ENCODE measurements around the gene SGCD.

Gene SGCD

DNA sequence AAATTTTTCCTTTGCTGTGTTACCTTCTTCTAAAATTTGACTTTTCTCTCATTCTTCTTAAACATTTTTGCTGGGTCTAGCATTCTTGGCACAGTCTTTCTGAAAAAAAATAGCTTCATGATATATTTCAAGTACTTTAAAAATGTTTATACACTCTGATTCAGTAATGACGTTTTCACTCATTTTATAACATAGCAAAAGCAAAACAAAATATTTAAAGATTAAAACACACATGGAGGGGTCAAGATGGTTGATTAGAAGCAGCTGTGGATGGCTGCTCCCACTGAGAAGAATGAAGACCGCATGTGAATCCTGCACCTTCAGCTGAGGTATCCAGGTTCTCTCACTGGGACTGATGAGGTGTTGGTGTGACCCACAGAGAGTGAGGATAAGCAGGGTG lies 188.2 kb downstream of the SGCD start:
- no peak for DNase-seq (ENCODE audit: low spot score)

DNA sequence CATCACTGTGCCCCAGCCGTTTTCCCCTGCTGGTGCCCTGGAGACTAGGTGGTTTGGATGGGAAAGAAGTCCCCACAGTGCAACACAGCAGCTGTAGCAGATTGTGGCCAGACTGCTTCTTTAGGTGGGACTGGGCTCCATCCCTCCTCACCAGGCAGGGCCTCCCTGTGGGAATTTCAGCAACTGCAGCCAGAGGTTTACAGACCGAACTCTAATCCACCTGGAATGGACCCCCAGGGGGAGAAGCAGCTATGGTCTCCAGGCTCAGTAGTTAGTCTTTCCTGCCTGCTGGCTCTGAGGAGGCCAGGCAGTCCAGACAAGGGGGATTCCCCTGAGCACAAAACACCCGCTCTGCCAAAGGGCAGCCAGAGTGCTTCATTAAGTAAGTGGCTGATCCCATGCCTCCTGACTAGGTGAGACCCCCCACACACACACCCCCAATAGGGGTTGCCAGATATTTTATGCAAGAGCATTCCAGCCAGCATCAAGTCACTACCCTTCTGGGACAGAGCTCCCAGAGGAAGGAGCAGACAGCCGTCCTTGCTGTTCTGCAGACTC lies 188.9 kb downstream of the SGCD start:
- DNase-seq (ENCODE audit: low spot score) = no peak

DNA sequence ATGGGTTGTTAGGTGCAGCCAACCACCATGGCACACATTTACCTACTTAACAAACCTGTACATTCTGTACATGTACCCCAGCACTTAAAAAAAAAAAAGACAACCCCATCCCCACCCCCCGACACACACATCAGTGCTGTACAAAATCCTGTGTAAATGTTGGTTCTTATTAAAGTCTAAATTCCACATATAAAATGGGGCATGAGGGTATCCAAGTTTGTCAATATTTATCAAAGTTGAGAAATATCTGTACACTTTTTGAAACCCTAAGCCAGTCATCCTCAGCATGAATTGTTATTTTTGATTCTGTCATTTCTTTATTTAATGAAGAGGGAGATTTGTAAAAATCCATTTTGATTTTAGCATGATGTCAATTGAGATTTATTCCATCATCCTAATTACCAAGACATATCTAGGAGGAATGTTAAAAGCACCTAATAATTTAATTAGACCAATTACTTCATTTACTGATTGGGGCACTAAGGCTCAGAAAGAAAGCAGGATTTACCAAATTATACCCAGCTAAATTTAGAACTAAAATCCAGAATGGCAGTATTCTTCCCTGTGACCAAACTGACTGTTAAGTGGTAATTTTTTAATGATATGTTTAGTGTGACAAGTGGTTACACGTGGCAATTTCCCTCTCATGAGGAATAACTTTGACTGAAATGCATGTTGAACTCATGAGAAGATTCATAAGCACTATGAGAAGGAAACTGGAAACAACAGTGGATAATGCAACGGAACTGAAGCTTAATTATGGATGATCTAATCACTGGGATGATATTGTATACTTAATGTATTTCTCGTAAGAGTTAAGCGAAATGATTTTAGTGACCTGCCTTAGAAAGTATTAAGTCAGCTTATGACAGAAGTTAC lies 195.9 kb downstream of the SGCD start:
- no peak for DNase-seq (ENCODE audit: low spot score)

DNA sequence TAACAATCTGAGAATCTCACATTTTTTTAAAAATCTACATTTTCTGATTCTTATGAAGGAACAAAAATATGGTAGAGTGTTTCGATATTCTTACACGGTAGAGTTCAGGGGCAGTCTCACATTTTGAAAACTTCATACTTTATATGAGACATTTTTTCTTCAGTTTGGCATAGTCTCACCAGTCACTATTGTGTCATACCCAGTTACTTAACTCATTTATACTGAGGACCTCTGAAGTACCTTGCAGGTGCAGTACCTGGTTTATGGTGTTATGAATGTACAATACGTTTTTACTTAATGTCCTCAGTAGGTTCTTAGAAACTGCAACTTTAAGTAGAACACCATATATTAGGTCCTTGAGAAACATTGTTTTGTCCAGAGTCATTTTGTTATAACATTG lies 196.6 kb downstream of the SGCD start:
- DNase-seq (ENCODE audit: low spot score) = no peak

DNA sequence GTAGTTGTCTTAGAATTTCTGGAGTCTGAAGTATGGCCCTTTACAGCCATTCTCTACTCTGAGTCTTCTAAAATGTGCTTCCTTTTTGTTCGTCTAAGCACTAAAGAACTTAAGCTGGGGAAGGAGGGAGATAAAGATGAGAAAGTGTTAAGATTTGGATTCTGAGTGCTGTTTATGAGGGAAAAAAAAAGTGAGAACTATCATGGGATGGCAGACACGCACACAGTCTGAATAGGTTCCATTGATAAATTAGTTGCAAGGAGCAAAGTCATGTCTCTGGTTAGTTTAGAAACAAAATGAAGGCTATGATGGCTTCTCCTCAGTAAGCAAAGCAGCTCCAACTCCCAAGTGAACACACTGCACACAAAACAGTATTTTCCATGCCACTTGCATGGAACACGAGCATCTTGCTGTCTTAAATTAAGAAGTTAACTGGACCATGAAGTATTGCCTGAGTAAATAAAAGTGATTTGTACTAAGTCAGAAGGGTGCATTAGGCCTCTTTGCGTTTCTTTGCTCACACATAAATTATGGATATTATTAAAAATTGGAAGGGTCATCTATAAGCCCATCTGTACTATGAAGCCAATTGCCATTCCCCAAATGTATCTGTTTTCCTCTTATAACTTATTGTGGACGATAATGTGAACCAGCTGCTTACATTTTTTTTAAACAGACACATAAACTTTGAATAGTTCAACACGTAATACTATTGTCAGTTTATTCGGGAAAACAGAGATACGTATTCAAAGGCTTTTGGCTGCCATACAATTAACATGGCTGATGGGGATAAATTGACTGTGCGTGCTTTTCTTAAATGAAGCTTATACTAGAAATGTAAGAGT lies 199.3 kb downstream of the SGCD start:
- no peak for DNase-seq (ENCODE audit: low spot score)

DNA sequence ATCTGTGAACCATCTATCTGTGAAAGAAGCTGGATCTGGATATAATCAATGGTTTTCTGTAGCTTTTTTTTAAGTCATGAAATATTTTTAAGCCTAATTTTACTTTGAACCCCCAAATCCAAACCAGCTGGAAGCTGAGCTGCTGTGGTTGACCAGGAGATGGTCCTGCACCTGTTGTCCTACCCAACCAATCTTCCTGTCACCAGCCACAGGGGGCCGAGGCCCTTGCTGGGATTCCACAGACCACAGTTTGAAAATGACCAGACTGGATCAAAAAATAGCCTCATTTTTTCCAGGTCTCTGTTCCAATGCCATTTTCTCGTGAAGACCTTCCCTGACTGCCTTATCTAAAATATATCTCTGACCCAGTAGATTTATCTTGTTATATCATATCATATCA lies 200.6 kb downstream of the SGCD start:
- no peak for DNase-seq (ENCODE audit: low spot score)

DNA sequence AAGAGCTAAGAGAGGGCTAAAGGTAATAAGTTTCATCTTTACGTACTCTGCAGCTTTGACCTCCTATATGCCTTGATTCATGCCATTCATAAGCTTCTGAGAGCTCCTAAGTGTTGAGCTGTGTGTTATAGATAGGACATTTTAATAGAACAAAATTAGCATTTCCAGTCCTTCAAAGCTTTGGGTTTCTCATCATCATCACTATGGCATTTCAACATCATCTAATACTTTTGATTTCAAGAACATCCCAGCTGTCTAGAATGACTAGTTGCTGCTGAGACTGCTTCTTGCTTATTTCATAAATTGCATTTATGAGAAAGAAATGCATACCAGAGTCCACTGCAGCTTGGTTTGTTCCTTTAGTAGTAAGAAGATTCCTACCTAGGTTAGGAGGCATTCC lies 201.7 kb downstream of the SGCD start:
- DNase-seq (ENCODE audit: low spot score) = no peak

DNA sequence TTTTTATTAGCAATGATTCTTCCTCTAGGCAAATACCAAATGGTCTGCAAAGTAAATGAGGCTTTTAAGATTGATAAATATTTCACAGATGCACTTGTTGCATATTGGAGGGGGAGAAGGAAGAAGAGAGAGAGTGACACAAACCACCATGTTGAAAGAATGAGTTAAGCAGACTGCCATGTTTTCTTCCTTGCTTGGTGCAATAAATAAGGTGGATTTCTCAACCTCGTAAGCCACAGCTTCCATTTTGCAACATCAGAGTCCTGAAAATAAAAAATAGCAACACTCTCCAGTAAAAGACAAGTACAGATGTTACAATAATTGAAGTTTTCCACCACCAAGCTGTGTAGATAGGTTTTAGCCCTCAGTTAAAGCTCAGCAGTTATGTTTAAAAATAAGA lies 202.9 kb downstream of the SGCD start:
- no peak for DNase-seq (ENCODE audit: low spot score)

DNA sequence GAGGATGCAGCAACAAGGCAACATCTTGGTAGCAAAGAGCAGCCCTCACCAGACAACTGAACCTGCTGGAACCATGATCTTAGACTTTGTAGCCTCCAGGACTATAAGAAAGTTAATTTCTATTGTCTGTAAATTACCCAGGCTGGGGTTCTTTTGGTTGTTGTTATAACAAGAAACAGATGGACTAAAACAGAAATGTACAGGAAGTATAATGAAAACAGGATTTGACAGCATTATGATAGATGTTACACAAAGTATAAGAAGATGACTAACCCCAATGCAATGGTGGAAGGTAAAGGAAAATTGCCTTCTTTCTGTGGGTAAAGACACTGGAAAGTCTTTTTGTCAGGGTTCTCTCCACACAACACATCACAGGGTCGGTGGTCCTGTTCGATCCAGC lies 204.2 kb downstream of the SGCD start:
- DNase-seq (ENCODE audit: low spot score) = no peak

DNA sequence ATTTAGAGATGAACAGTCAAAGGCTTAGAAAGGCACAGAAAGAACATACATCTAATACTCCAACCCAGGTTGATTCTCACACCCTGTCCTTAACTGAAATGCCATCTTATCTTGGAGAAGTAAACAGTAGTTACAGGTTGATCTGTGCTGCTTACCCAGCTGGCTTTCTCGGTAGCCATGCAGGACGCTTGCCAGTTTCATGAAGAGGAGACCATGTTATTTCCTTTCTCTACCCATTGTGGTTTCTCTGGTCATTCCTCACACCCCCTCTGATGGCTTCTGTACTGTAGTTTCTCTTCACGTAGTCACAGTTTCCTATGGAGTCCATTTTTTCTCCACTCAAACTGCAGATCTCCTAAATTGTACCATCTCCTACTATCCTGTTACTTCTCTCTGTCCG lies 206.0 kb downstream of the SGCD start:
- DNase-seq (ENCODE audit: low spot score) = no peak

DNA sequence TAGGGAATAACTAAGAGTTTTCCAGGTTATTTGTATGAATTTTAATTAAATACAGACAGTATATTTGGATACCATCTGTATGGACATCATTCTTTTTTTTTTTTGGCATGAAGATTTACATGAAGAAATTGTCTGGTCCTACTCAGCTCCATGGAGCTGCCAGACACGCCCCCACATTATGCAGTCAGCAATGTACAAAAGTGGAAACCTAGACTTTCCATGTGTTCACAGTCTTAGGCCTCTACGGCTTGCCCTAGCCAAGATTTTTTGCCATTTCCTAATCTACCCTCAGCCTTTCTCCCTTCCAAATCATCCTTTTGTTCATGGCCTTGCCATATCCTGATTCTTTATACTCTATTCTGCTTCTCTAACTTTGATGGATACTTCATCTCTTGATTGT lies 207.1 kb downstream of the SGCD start:
- no peak for DNase-seq (ENCODE audit: low spot score)

DNA sequence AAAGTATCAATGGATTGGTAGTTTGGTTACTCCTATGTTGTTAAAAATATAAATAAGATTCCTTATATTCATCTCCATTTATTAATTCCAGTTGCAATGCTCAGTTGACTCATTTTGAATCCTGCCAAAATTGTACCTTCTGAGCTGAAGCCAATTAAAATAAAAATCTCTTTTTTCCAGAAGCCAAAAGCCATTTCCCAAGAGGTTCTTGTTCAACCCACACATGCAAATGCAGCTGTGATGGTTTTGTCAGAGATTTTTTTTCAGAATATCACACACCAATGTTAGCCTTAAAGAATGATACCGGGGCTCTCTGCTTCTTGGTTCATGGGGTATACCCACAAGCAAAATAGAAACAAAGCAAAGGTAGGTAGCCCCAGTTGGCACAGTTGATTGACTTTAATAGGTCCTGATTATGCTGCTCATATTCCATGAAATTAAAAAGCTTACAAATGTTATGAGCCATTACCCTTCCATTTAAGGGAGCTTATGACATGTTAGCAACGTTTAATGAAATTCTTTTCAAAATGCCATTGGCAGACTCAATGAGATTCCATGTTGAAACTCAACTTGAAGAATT lies 208.0 kb downstream of the SGCD start:
- no peak for DNase-seq (ENCODE audit: low spot score)

DNA sequence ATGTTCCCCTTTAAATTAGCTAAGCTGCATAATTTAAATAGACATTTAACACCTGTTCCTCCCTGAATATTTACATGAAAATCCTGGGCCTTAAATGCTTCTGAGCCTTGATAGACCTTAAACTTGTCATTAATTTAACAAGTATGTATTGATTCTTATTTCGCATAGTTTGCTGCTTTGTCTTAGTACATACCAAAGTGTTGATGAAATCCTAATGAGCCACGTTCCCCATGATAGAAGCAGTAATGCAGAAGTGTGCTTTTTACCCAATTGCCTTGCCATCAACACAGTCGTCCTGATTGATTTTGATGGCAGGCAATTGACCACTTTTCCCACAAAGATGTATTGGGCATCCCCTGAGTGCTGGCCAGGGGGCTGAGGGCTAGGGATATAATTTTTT lies 213.5 kb downstream of the SGCD start:
- DNase-seq (ENCODE audit: low spot score) = no peak

DNA sequence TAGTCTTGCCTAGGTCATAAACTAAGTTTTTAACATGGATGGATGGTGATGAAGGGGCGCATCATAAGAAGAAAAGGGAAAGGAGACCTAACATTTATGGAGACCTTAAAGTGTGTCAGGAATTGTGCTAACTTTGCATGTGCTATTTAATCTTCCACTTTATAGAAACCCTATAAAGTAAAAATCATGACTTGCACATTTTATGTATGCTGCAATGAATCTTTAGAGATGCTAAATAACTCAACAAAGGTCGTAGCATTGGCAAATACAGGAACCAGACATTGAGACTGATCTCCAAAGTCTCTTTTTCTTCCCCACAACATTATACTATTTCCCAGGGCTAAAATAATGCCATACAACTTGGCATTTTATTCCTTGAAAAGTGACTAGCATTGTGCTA lies 214.6 kb downstream of the SGCD start:
- no peak for DNase-seq (ENCODE audit: low spot score)

DNA sequence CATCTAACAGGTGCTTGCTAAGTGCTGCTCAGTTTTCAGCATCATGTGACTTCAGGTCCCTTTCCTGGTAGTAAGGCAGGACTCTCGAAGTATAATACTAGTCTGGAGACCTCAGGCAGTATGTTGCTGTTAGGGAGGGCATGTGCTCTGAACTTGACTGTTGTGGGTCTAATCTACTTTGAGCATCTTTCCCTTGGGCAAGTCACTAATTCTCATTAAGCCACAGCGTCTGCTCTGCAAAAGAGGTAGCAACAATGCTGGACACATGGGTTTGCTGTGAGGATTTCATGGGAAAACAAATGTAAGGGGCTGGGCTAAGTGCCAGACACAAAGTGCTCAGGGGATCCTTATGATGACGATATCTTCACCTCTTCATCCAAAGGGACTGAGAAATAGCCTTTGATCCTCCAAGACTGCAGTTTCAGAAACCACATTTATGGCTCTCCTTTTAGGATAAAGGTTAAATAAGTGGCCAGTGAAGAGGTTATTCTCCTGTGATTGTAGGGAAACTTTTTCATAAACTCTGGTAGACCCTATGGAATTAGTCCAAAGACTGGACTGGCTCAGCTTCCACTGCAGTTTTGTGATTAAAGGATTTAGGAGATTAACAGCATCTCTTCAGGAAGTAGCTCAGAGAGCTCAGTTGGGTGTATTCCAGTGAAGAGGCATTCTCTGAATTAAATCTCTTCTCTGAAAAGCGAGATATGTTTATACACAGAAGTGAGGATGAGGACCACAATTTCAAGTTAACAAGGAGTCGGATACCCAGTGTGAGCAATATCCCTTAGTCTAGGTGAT lies 216.6 kb downstream of the SGCD start:
- DNase-seq (ENCODE audit: low spot score) = no peak

DNA sequence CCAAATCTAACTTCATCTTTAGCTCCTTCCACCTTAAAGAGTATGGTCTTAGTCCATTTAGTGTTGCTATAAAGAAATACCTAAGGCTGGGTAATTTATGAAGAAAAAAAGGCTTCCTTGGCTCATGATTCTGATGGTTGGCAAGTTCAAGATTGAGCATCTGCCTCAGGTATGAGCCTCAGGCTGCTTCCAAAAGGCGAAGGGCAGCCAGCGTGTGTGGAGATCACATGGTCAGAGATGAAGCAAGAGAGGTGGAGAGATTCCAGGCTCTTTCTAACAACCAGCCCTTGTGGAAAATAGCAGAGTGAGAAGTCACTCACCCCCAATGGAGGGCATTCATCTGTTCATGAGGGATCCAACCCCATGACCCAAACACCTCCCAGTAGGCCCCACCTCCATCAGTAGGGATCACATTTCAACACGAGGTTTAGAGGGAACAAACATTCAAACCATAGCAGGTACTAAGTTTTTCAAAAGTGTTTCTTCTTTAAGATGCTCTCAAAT lies 225.9 kb downstream of the SGCD start:
- no peak for DNase-seq (ENCODE audit: low spot score)

DNA sequence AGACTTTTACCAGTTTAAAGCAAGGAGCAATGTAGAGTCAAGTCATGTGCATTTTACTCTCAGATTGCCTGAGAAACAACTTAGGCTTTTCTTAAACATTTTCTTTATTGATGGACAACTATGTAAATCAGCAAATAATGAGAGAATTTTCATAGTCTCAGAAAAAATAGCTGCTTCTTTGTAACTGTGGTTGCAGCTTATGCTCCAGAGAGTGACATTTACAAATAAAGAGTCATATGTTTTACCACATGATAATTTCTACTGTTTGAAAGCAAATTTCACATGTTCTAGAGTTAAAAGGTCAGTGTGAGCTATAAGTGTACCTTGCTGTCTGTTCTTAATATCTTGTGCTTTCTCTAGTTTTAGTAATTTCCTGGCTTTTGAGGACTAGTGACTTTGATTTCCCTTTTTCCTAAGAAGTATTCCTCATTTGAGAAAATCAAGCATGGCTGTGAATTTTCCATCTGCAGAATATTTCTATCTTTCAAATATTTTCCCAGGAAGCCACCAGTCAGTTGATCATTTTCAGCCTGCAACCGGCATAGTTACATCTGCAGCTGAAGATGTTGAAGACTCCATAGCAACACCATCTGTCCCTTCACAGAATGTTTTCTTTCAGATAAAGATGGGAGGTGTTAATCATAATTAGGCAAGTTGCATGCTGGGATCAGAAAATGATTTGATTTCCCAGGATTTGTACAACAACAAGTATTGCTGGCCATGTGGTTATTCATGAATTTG lies 229.9 kb downstream of the SGCD start:
- DNase-seq (ENCODE audit: low spot score) = no peak

DNA sequence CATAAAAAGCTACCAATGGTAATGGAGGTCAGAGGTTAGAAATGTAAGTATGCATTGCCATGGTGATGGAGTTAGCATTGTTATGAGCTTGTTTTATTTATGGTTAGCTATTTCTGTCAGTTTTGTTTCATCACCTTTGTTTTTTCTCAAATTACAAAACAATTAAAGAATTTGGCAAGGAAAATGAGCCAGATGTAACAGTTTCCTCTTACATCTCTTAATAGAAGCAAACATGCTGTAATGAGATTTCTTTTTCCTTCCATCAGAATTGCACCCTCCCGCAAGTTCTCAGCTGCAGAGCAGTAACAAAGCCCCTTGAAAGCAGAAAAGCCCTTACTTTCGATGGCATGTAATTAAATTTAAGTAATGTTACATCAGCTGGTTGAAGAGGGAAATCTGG lies 233.0 kb downstream of the SGCD start:
- no peak for DNase-seq (ENCODE audit: low spot score)

DNA sequence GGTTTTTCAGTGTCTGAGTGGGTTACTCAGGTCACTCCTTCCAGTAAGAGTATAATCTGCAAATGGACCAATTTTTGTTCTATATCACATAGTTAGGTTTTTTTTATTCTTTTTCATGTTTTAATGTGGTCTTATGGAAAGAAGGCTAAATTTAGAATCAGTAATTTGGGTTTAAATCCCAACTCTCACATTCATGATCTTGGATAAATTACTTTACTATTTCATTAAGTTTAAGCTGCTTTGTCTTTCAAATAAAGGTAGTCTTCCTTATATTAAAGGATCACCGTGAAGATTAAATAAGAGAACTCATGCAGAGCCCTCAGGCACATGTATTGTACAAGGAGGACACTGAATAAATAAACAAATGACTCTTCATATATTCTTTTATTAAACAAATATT lies 234.7 kb downstream of the SGCD start:
- no peak for DNase-seq (ENCODE audit: low spot score)

DNA sequence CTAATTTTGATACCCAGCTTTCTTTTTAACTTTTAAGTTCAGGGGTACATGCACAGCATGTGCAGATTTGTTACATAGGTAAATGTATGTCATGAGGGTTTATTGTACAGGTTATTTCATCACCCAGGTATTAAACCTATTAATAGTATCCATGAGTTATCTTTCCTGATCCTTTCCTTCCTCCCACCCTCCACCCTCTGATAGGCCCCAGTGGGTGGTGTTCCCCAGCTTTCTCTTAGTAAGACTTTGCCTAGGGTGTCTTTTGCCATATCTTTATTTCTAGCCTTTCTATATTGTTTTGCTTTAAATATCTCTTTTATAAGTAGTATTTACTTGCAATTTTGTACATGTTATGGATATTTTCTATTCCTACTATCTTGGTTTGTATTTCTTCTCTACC lies 243.7 kb downstream of the SGCD start:
- no peak for DNase-seq (ENCODE audit: low spot score)

DNA sequence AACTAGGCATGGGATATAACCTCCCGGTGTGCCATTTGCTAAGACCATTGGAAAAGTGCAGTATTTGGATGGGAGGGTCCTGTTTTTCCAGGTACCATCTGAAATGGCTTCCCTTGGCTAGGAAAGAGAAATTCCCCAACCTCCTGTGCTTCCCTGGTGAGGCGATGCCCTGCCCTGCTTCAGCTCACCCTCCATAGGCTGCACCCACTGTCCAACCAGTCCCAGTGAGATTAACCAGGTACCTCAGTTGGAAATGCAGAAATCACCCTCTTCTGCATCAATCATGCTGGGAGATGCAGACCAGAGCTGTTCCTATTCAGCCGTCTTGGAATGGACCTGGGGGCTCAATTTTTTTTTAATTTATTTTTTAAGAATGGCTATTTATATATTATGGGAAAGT lies 254.8 kb downstream of the SGCD start:
- no peak for DNase-seq (ENCODE audit: low spot score)
